ENCODE measurements around the gene IFIH1.

IFIH1 gene

DNA sequence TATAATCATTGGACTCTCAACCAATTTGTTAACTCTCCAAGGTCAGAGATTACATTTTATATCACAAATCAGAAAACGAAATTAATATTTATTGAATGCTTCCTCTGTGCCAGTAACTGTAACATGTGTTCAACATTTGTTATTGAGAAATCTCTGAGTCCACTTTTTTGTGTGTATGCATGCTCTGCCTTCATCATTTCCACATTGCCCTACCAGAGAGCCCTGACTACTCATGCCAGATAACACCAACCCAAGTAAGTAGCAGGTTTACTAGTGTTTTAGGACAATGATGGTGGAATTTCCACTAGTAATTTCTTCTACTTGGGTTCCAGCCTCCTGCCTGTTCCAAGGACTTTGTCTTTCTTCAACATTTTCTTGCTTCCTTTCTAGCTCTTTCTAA lies 61.1 kb downstream of the IFIH1 start:
- no peak for DNase-seq (ENCODE audit: low spot score)

- DNase-seq (ENCODE audit: low spot score) = no peak
Measured at GRCh38 chr2:162256591-162256991, 61.9 kb downstream of the IFIH1 start.

DNA sequence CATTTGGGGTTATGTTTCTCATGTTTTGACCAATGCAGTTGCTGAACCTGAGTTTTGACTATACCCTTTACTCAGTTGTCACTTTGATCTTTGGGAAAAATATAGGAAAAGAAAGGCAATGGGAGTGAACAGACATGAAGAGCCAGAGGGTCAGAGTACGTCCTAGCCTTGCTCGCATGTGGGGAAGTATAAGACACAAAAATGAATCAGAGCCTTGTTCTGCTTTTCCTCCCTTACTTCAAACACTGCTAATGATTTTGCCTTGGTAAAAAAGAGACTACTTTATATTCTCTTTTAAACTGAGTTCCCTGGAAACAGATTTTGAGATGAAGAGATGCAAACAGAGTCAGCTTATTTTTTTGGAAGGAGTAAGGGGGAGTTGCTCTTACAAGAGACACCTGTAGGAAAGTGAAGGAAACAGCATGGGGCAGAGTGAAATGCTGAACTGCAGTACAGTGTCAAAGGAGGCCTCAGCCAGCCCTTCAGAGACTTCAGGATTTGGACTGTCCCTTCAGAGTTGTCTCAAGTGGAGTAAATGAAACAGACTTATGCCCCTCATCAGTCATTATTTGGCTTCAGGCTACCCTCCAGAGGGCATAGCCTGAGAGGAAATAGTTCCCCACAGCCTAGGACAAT lies 64.1 kb downstream of the IFIH1 start:
- DNase-seq (ENCODE audit: low spot score) = no peak

DNA sequence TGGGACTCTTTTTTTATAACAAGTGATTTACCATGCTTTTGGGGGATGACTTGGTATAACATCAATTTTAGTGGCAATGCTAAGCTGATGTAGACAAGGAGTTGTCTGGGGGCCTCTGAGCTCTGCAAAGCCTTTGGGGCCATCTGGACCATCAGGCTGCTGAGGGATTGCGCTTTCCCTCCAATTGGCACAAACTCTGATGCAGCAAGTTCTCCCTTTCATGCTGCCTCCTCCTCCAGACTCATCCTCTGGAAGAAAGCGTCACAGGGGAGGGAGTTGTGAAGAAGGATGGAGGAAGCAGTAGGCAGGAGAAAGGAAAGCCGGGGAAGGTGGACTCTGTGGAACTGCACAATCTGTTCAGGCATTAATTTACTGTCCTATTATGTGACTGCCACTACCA lies 65.0 kb downstream of the IFIH1 start:
- no peak for DNase-seq (ENCODE audit: low spot score)

GRCh38 chr2:162252153-162252552 lies 66.3 kb downstream of the IFIH1 start:
- no peak for DNase-seq (ENCODE audit: low spot score)

DNA sequence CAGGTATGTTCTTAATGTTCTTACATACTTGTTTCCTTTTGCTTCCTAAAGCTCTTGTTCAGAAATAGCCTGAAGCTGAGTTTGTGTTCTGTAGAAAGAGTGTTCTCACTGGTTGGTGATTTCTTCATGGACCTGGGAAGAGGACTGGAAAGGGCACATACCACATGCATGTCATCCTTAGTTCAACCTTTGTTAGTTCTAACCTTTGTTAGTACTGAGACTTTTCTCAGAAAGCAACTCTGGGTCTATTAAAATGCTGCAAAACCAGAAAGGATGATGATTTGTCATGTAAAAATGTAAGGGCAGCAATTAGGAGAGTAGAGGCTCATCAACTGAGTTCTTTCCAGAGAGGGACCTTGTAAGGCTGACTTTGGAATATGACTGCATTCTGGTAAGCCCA lies 72.7 kb downstream of the IFIH1 start:
- no peak for DNase-seq (ENCODE audit: low spot score)

GRCh38 chr2:162245061-162245460 lies 73.4 kb downstream of the IFIH1 start:
- DNase-seq (ENCODE audit: low spot score) = no peak

DNA sequence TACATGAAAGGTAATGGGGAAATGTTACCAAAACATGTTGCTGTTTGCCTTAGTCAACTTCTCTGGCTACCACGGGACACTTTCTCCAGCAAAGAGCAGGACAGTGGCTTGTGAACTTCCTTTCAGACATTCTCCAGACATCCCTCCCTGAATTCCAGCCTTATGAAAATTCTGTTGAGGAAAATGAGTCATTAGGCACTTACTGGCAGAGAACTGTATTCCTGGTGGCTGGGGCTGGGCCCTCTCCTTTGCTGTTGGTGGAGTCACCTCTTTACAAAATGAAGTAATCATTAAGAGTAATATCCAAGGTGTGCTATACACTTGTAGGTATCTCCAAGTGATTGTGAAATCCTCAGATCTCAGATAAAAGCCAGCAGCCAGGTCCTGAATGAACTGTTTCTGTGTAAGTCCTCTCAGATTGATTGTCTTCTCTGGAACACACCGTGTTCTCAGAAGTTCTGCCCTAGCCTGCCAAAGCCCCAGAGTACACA lies 73.9 kb downstream of the IFIH1 start:
- peak; percentile 49 for DNase-seq (ENCODE audit: low spot score)

- no peak for DNase-seq (ENCODE audit: low spot score)
Measured at GRCh38 chr2:162243715-162244114, 74.8 kb downstream of the IFIH1 start.

- no peak for DNase-seq (ENCODE audit: low spot score)
Measured at GRCh38 chr2:162243294-162243693, 75.2 kb downstream of the IFIH1 start, which contains the start of gene FAP. Gene FAP, minus strand, starts transcription at chr2:162243445. Its CDS starts 118 bp downstream, at chr2:162243327.

DNA sequence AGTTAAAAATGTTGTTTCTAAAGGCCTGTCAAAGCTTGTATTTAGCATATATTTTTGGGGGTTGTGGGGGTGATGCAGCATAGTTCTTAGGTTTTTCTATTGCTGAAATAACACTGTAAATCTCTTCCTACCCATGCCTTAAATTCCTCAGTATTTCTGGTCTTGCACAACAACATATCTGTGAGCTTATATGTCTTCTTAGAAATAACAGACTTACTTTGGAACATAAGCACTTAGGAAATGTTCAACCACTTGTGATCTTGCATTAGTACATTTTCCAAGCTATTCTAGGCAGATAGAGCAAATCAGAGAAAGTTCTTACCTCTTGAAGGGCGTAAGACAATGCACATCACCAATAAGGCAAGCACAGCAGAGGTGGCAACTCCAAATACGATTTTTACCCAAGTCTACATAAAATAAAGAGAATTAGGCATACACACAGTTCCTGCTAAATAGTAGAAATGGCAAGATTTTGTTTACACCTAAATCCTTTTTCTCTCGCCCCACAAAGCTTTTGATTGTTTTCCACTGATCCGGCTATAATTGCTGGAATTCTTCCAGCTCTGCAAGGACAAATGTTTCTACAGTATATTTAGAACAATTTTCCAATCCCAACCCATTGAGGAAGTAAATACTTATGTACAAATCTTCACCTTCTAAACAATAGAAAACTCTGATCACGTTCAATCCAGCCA lies 75.8 kb downstream of the IFIH1 start:
- DNase-seq (ENCODE audit: low spot score) = no peak

DNA sequence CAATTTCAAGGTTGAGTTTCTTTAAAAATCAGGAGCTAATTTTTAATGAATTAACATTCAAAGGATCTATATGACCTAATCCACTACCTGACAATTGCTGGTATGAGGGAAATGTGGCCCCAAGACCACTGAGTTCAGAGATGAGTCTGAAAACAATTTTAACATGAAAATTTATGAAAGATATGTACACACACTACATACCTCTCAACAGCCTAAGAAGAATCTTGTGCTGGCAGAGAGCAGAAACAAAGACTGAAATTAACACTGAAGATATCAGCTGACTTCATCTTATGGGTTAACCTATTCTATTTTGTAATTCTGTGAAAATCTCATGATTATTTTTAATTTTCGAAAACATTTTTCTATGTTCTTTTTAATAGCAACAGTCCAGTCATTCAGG lies 76.9 kb downstream of the IFIH1 start:
- no peak for DNase-seq (ENCODE audit: low spot score)

DNA sequence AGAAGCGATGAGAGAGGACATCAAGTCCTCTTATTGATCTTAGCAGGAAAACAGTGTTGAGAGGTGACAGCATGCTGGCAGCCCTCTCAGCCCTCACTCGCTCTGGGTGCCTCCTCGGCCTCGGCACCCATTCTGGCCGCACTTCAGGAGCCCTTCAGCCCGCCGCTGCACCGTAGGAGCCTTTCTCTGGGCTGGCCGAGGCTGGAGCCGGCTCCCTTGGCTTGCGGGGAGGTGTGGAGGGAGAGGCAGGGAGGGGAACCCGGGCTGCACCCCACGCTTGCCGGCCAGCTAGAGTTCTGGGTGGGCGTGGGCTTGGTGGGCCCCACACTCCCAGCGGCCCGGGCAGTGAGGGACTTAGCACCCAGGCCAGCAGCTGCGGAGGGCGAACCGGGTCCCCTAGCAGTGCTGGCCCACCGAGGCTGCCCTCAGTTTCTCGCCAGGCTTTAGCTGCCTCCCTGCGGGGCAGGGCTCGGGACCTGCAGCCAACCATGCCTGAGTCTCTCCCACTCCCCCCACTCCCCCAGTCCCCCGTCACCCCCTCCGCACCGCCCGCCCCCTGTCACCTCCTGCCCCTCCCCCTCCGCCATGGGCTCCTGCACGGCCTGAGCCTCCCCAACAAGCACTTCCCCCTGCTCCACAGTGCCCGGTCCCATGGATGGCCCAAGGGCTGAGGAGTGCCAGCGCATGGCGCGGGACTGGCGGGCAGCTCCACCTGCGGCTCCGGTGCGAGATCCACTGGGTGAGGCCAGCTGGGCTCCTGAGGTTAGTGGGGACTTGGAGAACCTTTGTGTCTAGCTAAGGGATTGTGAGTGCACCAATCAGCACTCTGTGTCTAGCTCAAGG lies 83.6 kb downstream of the IFIH1 start:
- DNase-seq (ENCODE audit: low spot score) = no peak

- DNase-seq (ENCODE audit: low spot score) = peak; percentile 32
Measured at GRCh38 chr2:162233197-162233596, 85.3 kb downstream of the IFIH1 start.

DNA sequence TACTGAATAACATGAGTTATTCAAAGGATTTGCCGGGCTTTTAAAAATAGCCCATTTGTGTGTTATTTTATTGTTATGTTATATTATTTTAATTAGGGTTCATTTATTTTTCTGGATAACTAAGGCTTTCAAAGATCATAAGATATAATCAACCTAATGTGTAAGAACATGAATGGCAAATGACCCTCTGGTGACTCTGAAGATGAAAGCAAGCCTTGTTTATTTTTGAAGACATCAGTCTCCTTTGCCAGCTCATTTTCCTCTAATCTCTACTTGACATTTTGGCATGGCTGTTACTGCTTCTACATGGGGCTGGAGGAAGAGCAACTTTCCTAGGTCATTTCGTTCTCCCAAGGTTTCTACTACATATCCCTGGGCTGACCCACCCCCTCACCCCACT lies 85.8 kb downstream of the IFIH1 start:
- DNase-seq (ENCODE audit: low spot score) = no peak

GRCh38 chr2:162232027-162232426 lies 86.5 kb downstream of the IFIH1 start:
- no peak for DNase-seq (ENCODE audit: low spot score)

DNA sequence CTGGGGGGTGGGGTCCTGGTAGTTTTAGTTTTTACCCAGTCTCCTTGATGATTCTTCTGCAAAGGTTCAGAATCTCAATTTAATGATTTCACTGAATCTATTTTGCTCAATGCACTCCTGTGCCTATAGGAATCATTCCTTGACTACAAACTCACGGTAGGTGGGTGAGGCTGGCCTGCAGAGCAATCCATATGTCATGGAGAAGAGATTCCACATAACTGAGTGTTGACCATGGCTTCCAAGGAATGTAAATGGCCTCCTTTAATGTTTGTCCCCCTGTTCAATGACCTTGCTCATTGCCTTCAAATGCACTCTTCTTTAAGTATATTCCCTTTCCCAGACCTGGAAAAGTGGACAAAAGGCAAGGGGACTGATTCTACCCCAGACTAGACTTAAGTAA lies 87.7 kb downstream of the IFIH1 start:
- no peak for DNase-seq (ENCODE audit: low spot score)

GRCh38 chr2:162226836-162227235 lies 91.6 kb downstream of the IFIH1 start:
- no peak for DNase-seq (ENCODE audit: low spot score)

- peak; percentile 47 for DNase-seq (ENCODE audit: low spot score)
Measured at GRCh38 chr2:162221064-162221463, 97.4 kb downstream of the IFIH1 start.

GRCh38 chr2:162220368-162220767 lies 98.1 kb downstream of the IFIH1 start:
- no peak for DNase-seq (ENCODE audit: low spot score)

DNA sequence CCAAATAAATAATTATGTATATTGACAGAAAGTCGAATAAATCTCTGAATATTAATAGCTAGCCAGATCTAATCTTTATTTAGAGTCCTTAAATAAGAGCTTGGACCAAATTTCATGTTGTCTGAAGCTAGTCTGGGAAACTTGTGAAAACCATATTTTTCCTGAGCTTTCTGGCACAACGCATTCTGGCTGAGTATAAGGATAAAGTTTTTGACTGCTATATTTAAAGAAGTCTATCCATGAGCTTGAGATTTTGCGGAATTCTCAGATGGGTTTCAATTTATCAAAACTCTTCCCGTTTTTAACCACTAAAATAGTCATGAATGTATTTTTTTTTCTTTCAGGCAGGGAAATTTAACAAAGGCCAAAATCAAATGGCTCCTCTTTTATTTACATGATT lies 99.1 kb downstream of the IFIH1 start:
- no peak for DNase-seq (ENCODE audit: low spot score)

DNA sequence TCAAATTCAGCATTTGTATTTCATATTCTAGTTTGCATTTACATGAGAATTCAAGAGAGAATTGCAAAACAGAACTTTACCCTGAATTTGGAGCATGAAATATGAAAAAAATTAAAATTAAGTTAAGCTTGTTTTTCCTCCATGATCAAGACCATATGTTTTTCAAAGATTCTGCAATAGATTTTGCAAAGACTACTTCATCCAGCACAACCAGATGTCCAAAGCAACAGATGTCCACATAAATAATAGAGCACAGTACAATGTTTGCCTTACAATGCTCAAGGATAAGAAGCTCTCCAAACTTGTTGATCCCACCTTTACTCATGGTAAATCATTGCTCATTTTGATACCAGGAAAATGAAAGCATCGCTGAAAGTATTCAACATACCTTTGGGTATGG lies 100.9 kb downstream of the IFIH1 start:
- no peak for DNase-seq (ENCODE audit: low spot score)
